Vagina (tissue), 1 donor: ENCODE data around the gene GJA5. TPM values are rescaled to one million over a fixed set of nuclear protein-coding genes. Genes with fewer than 3 reads are reported as not detected.

Source experiments
- total RNA-seq: library from RNA; depleted of rRNA; stranded (reverse); fragments of >200 nt; gene quantifications from one replicate; pipeline ENCODE4 v1.2.3, GENCODE V29; 2016

The GJA5 gene
- total RNA-seq, 1 donor from 2014 or later = 11.5 TPM

Other genes starting within 250 kb of the GJA5 start
- 16.5 TPM for gene BCL9, start 219.1 kb downstream of the GJA5 start, total RNA-seq
- 14.2 TPM for gene ACP6, start 90.1 kb downstream of the GJA5 start, total RNA-seq
- gene GJA8, start 142.2 kb upstream of the GJA5 start, total RNA-seq = not detected
- 20.6 TPM for gene GPR89B, start 167.8 kb upstream of the GJA5 start, total RNA-seq